Measurements from ENCODE around the gene FAM13A. TPM values are rescaled to one million over a fixed set of nuclear protein-coding genes. Genes with fewer than 3 reads are reported as not detected.

The FAM13A gene
- total and polyA plus RNA-seq, 8 donors, result 6.0 to 132 (median 45.7) TPM

DNA sequence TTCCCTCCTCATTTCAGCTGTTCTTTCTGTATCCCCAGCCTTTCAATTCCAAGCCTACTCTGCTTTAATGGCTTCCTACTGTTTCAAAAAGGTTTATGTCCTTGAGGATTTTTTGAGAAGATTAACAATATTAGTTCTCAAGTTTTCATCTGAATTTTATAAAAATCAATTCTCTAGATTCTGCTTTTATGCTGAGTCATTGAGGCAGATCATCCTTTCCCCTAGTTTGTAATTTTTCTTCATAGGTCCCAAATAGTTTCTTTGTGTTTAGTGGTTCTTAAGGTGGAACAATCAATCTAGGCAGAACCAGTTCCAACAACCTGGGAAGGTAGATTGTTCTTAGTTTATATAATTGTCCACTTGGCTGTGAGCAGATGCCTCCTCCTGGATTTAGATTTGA is 259.3 kb downstream of the FAM13A start:
- Histone ChIP-seq H3K4me3 (no peak overlapping the region), H3K36me3 (peaks cover 0 to 10% (median 5%) of the 10 kb centered on the region in 4 donors), H3K4me1 (peaks cover 0 to 17% (median 6%) of the 10 kb centered on the region in 4 donors), H3K27ac (no peak overlapping the region), H3K27me3 (no peaks in the 10 kb centered on the region), H3K9me3 (no peaks in the 10 kb centered on the region)
- TF ChIP-seq POLR2AphosphoS5 (IDR thresholded peaks at IDR 0.05) (no peak), EP300 (IDR thresholded peaks at IDR 0.05) (no peak), POLR2A (IDR thresholded peaks at IDR 0.05) (no peak)
- TF ChIP-seq, protein P1, sequence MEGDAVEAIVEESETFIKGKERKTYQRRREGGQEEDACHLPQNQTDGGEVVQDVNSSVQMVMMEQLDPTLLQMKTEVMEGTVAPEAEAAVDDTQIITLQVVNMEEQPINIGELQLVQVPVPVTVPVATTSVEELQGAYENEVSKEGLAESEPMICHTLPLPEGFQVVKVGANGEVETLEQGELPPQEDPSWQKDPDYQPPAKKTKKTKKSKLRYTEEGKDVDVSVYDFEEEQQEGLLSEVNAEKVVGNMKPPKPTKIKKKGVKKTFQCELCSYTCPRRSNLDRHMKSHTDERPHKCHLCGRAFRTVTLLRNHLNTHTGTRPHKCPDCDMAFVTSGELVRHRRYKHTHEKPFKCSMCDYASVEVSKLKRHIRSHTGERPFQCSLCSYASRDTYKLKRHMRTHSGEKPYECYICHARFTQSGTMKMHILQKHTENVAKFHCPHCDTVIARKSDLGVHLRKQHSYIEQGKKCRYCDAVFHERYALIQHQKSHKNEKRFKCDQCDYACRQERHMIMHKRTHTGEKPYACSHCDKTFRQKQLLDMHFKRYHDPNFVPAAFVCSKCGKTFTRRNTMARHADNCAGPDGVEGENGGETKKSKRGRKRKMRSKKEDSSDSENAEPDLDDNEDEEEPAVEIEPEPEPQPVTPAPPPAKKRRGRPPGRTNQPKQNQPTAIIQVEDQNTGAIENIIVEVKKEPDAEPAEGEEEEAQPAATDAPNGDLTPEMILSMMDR (IDR thresholded peaks at IDR 0.05), result no peak
- no peak for DNase-seq
- intact Hi-C loops (cut with DNase I; ENCODE audit: low total_unique reads), result no loop called here

DNA sequence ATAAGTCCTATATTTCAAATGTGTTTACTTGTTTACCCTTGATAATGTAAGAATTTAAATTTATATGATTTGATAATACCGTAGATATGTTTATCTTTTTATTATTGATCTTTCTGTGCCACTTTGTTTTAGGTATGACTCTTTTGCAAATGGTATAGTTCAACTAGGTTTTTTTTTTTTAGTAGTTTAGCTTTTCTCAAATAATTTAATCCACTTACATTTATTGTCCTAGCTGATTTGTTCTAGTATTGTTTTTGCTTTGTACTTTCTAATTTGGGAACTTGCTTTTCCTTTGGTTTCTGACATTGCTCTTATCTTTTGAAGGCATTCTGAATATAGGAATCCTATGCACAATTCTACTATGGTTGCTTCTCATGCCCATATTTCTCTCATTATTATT is 260.4 kb downstream of the FAM13A start:
- Histone ChIP-seq H3K27me3 (no peaks in the 10 kb centered on the region), H3K36me3 (peaks cover 0 to 10% (median 1%) of the 10 kb centered on the region in 4 donors), H3K27ac (no peak overlapping the region), H3K4me3 (no peak overlapping the region), H3K9me3 (no peaks in the 10 kb centered on the region), H3K4me1 (peaks cover 0 to 20% (median 4%) of the 10 kb centered on the region in 4 donors)
- DNase-seq, result no peak
- TF ChIP-seq, protein P1 (IDR thresholded peaks at IDR 0.05), result no peak
- TF ChIP-seq POLR2A (IDR thresholded peaks at IDR 0.05), result no peak
- TF ChIP-seq POLR2AphosphoS5 (IDR thresholded peaks at IDR 0.05), result no peak
- no peak for TF ChIP-seq EP300 (IDR thresholded peaks at IDR 0.05)
- WGBS, 5 donors, result 61 to 77% (median 72%) methylated on average over 1 of the region's 1 CpG
- intact Hi-C loops (cut with DNase I; ENCODE audit: low total_unique reads), result no loop called here

DNA sequence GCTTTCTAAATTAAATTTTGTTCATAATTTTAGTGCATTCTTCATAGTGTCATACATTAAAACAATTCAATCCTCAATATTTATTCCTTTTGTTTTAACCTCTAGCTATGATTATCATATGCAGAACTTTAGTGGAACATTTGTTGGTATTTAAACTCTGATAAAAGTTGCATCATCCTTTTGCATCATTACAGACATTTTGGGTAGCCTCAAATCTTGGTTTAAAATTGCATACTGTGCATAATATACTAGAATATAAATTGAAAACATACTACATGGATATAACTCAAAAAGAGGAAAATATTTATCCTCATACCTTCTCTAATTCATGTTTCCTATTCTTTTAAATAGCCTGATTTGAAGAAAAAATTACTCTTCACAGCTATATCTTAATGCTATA is 262.0 kb downstream of the FAM13A start:
- Histone ChIP-seq H3K27ac (no peak overlapping the region), H3K4me1 (peaks cover 0 to 20% (median 4%) of the 10 kb centered on the region in 4 donors), H3K27me3 (no peaks in the 10 kb centered on the region), H3K9me3 (no peaks in the 10 kb centered on the region), H3K36me3 (peaks cover 0 to 13% (median 5%) of the 10 kb centered on the region in 4 donors), H3K4me3 (no peak overlapping the region)
- no peak for TF ChIP-seq EP300 (IDR thresholded peaks at IDR 0.05)
- TF ChIP-seq, protein P1 (IDR thresholded peaks at IDR 0.05), result no peak
- no peak for TF ChIP-seq POLR2AphosphoS5 (IDR thresholded peaks at IDR 0.05)
- no peak for TF ChIP-seq POLR2A (IDR thresholded peaks at IDR 0.05)
- intact Hi-C loops (cut with DNase I; ENCODE audit: low total_unique reads), result no loop called here
- DNase-seq, result no peak

DNA sequence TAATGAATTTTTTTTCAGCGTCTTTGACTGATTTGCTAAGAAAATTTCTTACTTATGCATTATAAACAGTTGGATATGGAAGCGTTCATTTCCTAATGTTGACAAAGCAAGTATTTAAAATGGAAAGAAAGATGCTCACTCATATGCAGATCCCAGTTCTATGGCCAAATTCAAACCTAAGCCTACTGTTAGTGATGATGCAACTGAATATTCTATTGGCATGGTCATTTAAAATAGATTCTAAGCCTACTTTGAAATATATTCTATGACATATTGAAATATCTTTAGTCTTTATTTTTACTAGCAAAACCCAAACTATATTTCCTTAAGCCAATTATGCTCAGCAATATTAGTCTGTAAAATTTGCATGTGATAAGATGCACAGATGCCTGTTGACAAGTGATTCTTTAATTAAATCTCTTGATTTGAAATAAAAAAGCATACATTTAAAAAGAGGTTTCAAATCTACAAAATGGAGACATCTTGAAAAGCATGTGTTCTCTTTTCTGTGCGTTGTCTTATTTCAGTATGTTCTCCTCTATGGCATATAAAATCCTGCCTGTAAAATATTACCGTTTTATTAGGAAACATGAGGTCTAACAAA is 262.8 kb downstream of the FAM13A start:
- no peak overlapping the region for H3K4me3 ChIP-seq
- H3K36me3 ChIP-seq, result peaks cover 0 to 13% (median 12%) of the 10 kb centered on the region in 4 donors
- no peak overlapping the region for H3K27ac ChIP-seq
- intact Hi-C loops (cut with DNase I; ENCODE audit: low total_unique reads), result no loop called here
- DNase-seq, result no peak
- H3K9me3 ChIP-seq, result no peaks in the 10 kb centered on the region
- no peaks in the 10 kb centered on the region for H3K27me3 ChIP-seq
- TF ChIP-seq, protein P1 (IDR thresholded peaks at IDR 0.05), result no peak
- TF ChIP-seq POLR2A (IDR thresholded peaks at IDR 0.05) (no peak), EP300 (IDR thresholded peaks at IDR 0.05) (no peak), POLR2AphosphoS5 (IDR thresholded peaks at IDR 0.05) (no peak)
- peaks cover 0 to 20% (median 4%) of the 10 kb centered on the region in 4 donors for H3K4me1 ChIP-seq
- WGBS, 5 donors, result 92 to 95% (median 95%) methylated on average over 4 of the region's 4 CpGs
